Measurements from ENCODE around the gene NFIB.

DNA sequence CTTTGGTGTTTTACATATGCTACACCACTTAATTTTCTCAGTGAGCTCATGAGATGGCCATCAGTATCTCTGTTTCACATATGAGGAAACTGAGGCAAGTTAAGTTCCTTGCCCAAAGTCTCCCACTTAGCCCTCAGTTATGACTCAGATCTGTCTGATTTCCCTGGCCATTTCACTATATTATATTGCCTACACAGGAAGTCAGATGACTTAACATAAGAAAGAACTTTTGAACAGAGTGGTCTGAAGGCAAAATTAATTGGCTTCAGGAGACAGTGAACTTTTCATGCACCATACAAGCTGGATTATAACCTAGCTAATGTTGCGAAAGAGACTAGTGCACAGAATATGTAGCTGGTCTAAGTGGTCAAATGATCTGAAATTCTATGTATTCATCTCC lies 221.6 kb downstream of the NFIB start:
- TF ChIP-seq CTCF (IDR thresholded peaks at IDR 0.05 in 4 of 5, conservative IDR thresholded peaks at IDR 0.05 in 1 of 5) (no peak), POLR2A (IDR thresholded peaks at IDR 0.05) (no peak)
